ENCODE data around the gene FXYD2. TPM values are rescaled to one million over a fixed set of nuclear protein-coding genes. Genes with fewer than 3 reads are reported as not detected.

Gene FXYD2
- total and polyA plus RNA-seq, 9 of the 15 experiments (the other 6 are each of a cell fraction or from before 2014, with no cell fraction given), result not detected

- Histone ChIP-seq H4K20me1 (replicated peaks; ENCODE audit: control insufficient read depth, insufficient read depth, low read length) (peaks cover 13% of the 10 kb centered on the region), H3K36me3 (ENCODE audit: control insufficient read depth, insufficient read depth, low read length) (no peaks in the 10 kb centered on the region), H3K79me2 (ENCODE audit: control insufficient read depth, insufficient read depth, low read length) (no peaks in the 10 kb centered on the region), H3K9ac (ENCODE audit: insufficient read depth in 1 of 2, low read depth in 2 of 2, low read length in 2 of 2) (no peak overlapping the region), H3K9me3 (replicated peaks; ENCODE audit: control insufficient read depth, insufficient read depth, low read depth, low read length) (no peaks in the 10 kb centered on the region), H3K4me2 (ENCODE audit: insufficient read depth, low read length) (no peak overlapping the region), H2AFZ (ENCODE audit: low read depth, low read length) (no peak overlapping the region), H3K27ac (ENCODE audit: extremely low read depth, low read depth, low read length) (no peak overlapping the region), H3K9me1 (ENCODE audit: control insufficient read depth, insufficient read depth, low read length) (no peaks in the 10 kb centered on the region), H3K27me3 (ENCODE audit: control insufficient read depth in 2 of 2, insufficient read depth in 2 of 2, low read length in 2 of 2) (peaks cover 64 to 97% of the 10 kb centered on the region in 2 experiments), H3K4me3 (no peak overlapping the region), H3K4me1 (replicated peaks in 1 of 2; ENCODE audit: control insufficient read depth in 2 of 2, insufficient read depth in 2 of 2, low read length in 2 of 2) (peaks cover 0 to 5% of the 10 kb centered on the region in 2 experiments; a peak in 1 of 5 replicates)
- FAIRE-seq (no peak), DNase-seq (ENCODE audit: extremely low read depth in 1 of 4, low spot score in 3 of 4) (no peak), ATAC-seq (no peak)
- BruUV-seq (replicated peaks), result no TSS peak
- intact Hi-C loops (cut with micrococcal nuclease) (no loop called here), in situ Hi-C loops (cut with MboI) (no loop called here)
- POLR2A ChIA-PET, result interaction anchor here (0.6 to 2.1 kb wide), 2 partner anchors 11 to 187 kb away, joined by 3 to 7 read pairs; no protein-coding TSS in a partner anchor
- no peak for TF ChIP-seq ZNF134 (CRISPR knock-in tag; conservative IDR thresholded peaks at IDR 0.05)
- no peak for TF ChIP-seq ID3 (CRISPR knock-in tag; IDR thresholded peaks at IDR 0.05)
- TF ChIP-seq ID3 (tag; IDR thresholded peaks at IDR 0.05), result no peak
- no peak for TF ChIP-seq RBM25 (IDR thresholded peaks at IDR 0.05; ENCODE audit: low read depth, low read length, severe bottlenecking)
- TF ChIP-seq E2F8 (IDR thresholded peaks at IDR 0.05; ENCODE audit: low read depth, partially characterized antibody), result no peak
- no peak for TF ChIP-seq ZFP91 (CRISPR knock-in tag; IDR thresholded peaks at IDR 0.05)
- no peak for TF ChIP-seq ZC3H4 (CRISPR knock-in tag; IDR thresholded peaks at IDR 0.05; ENCODE audit: borderline replicate concordance)
- 6% methylated on average over 18 of the region's 18 CpGs for WGBS (ENCODE audit: insufficient coverage, low coverage, missing lambda C conversion rate)
- CTCF ChIA-PET (ENCODE audit: low intra/inter-chr PET ratio), result no interaction called here
These were observed 46.6 kb upstream of the FXYD2 start for GRCh38 chr11:117871160-117871559.
